Caco-2 (cell line): ENCODE data around the gene RPN1. TPM values are rescaled to one million over a fixed set of nuclear protein-coding genes. Genes with fewer than 3 reads are reported as not detected.

ENCODE experiments used
- BruUV-seq: library from RNA; stranded (reverse); fragments of 400-500 nt; replicated peaks from 2 replicates; lab custom pipeline; 2021; lab: Mats Ljungman, UMichigan
- CTCF ChIA-PET: fragments of 300-600 bp; sonication (Branson Sonifier 250); formaldehyde crosslinking; loops from one replicate; lab custom pipeline; 2022; ENCODE audit warnings: antibody characterized with exemption; lab: Charles Lee
- POLR2A ChIA-PET: fragments of 300-600 bp; sonication (Branson Sonifier 250); formaldehyde crosslinking; loops from one replicate; lab custom pipeline; 2022; ENCODE audit warnings: antibody characterized with exemption; lab: Charles Lee
- DNase-seq, 2 experiments: peaks; one replicate each; pipeline versions ENCODE4 v3.0.0 to v3.0.0-alpha.2; 2020 to 2022
- H3K27me3 ChIP-seq: replicated peaks from 2 replicates; pipeline ENCODE4 v1.6.0; 2011; ENCODE audit warnings: low read length; ENCODE audit not compliant: control insufficient read depth, insufficient read depth
- H3K36me3 ChIP-seq: 2 replicates; pipeline ENCODE4 v1.5.1; 2011; ENCODE audit warnings: low read length; ENCODE audit not compliant: control insufficient read depth, insufficient read depth
- H3K4me1 ChIP-seq: fragments of 250-450 bp; sonication (Bioruptor Pico); 2 replicates; pipeline ENCODE4 v1.5.1; 2020; ENCODE audit warnings: mild to moderate bottlenecking
- H3K4me3 ChIP-seq: 2 replicates; pipeline ENCODE4 v1.5.1; 2011; ENCODE audit warnings: low read depth, mild to moderate bottlenecking, control low read depth, low read length
- H3K9me3 ChIP-seq: fragments of 250-450 bp; sonication (Bioruptor Pico); 2 replicates; pipeline ENCODE4 v1.5.1; 2020; ENCODE audit warnings: mild to moderate bottlenecking, moderate library complexity
- H3K27ac Mint-ChIP-seq: one replicate; pipeline ENCODE4 v1.8.0; 2022; ENCODE audit warnings: mixed read lengths; ENCODE audit not compliant: unreplicated experiment
- H3K27me3 Mint-ChIP-seq: one replicate; pipeline ENCODE4 v1.8.0; 2022; ENCODE audit warnings: mixed read lengths; ENCODE audit not compliant: insufficient read depth, unreplicated experiment
- H3K36me3 Mint-ChIP-seq: one replicate; pipeline ENCODE4 v1.8.0; 2022; ENCODE audit warnings: mild to moderate bottlenecking, mixed read lengths; ENCODE audit not compliant: insufficient read depth, unreplicated experiment
- H3K4me1 Mint-ChIP-seq: one replicate; pipeline ENCODE4 v1.8.0; 2022; ENCODE audit warnings: low read depth, mixed read lengths; ENCODE audit not compliant: unreplicated experiment
- H3K4me3 Mint-ChIP-seq: one replicate; pipeline ENCODE4 v1.8.0; 2022; ENCODE audit warnings: mild to moderate bottlenecking, moderate library complexity, mixed read lengths; ENCODE audit not compliant: unreplicated experiment
- H3K9me3 Mint-ChIP-seq: one replicate; pipeline ENCODE4 v1.8.0; 2022; ENCODE audit warnings: mixed read lengths; ENCODE audit not compliant: unreplicated experiment
- intact Hi-C: fragments of 100-400 bp; cut with micrococcal nuclease; formaldehyde crosslinking; loops from one replicate; pipeline ENCODE4 v1.10.0; 2022; ENCODE audit not compliant: unreplicated experiment
- total RNA-seq: library from RNA; stranded (reverse); gene quantifications from 2 replicates; pipeline ENCODE4 v1.2.3, GENCODE V29; 2022
- TF ChIP-seq, protein P1 (sequence below), 2 experiments: fragments of 200-600 bp in 1 of 2; IDR thresholded peaks; 1 replicate in 1 of 2; 2 replicates in 1 of 2; pipeline versions ENCODE4 v1.5.1 to v1.8.0; 2011 to 2022; ENCODE audit warnings: antibody characterized with exemption in 1 of 2, control low read depth in 1 of 2, inconsistent platforms in 1 of 2, low read depth in 1 of 2, low read length in 1 of 2, mild to moderate bottlenecking in 1 of 2, moderate library complexity in 1 of 2; ENCODE audit not compliant: insufficient read depth in 1 of 2, severe bottlenecking in 1 of 2, unreplicated experiment in 1 of 2

RPN1 gene
- total RNA-seq, 1 experiment from 2014 or later, result 282 TPM

DNA sequence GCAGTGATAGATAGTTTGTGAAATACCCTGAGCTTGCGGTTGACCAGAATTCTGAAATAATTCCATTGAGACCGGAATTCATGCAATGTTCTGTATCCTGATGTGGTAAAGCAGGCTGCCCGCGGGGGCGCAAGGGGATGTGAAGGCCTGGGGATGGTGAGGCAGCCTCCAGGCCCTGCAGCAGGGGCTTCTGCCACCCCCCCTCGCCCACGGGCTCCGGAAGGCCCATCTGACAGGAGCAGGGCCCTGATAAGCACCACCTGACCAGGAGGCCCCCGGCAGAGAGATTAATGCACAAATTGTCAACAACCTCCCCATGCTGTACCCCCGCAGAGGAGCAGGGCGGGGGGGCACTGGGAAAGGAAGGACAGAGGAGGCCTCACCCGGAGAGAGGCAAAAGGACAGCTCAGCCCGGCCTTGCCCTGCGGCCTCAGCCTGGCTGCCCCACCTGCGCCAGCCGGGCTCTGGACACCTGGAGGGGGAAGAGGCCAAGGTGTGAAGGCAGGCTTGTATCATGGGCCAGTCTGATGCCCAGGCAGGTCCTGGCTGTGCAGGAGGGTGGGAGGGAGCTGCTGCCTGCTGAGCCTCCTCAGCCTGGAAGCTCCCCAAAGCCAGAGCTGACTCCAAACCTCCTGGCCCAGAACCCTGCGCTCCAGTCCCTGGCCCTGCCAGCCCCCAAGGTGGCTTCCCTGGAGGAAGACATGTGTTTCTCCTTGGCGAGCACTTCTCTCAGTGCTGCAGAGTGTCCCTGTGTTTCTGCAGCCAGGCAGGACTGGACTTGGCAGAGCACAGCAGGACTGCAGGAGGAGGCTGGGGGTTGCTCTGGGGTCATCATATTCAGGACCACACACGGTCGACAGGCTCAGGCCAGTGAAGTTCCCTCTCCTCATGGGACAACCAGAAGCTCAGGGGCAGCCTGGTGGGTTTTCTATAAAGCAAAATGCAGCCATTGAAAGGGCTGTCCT is 46.5 kb downstream of the RPN1 start:
- Mint-ChIP-seq H3K9me3 (no peaks in the 10 kb centered on the region), H3K27me3 (no peaks in the 10 kb centered on the region), H3K4me1 (no peaks in the 10 kb centered on the region), H3K27ac (no peak overlapping the region), H3K4me3 (no peak overlapping the region), H3K36me3 (no peaks in the 10 kb centered on the region)
- ChIA-PET CTCF (interaction anchor here (1.3 kb wide), 1 partner anchor 101 kb away, joined by 3 read pairs; no protein-coding TSS in a partner anchor), POLR2A (no interaction called here)
- no peak overlapping the region for H3K4me3 ChIP-seq
- no peaks in the 10 kb centered on the region for H3K9me3 ChIP-seq
- no peaks in the 10 kb centered on the region for H3K27me3 ChIP-seq
- no peak for DNase-seq
- no TSS peak for BruUV-seq
- TF ChIP-seq, protein P1, sequence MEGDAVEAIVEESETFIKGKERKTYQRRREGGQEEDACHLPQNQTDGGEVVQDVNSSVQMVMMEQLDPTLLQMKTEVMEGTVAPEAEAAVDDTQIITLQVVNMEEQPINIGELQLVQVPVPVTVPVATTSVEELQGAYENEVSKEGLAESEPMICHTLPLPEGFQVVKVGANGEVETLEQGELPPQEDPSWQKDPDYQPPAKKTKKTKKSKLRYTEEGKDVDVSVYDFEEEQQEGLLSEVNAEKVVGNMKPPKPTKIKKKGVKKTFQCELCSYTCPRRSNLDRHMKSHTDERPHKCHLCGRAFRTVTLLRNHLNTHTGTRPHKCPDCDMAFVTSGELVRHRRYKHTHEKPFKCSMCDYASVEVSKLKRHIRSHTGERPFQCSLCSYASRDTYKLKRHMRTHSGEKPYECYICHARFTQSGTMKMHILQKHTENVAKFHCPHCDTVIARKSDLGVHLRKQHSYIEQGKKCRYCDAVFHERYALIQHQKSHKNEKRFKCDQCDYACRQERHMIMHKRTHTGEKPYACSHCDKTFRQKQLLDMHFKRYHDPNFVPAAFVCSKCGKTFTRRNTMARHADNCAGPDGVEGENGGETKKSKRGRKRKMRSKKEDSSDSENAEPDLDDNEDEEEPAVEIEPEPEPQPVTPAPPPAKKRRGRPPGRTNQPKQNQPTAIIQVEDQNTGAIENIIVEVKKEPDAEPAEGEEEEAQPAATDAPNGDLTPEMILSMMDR (IDR thresholded peaks at IDR 0.05; ENCODE audit: insufficient read depth in 1 of 2, low read depth in 1 of 2, low read length in 1 of 2, severe bottlenecking in 1 of 2, unreplicated experiment in 1 of 2), result no peak
- H3K36me3 ChIP-seq, result no peaks in the 10 kb centered on the region
- peaks cover 6% of the 10 kb centered on the region; the same call in 1 of the 2 replicates for H3K4me1 ChIP-seq
- intact Hi-C loops, result no loop called here

DNA sequence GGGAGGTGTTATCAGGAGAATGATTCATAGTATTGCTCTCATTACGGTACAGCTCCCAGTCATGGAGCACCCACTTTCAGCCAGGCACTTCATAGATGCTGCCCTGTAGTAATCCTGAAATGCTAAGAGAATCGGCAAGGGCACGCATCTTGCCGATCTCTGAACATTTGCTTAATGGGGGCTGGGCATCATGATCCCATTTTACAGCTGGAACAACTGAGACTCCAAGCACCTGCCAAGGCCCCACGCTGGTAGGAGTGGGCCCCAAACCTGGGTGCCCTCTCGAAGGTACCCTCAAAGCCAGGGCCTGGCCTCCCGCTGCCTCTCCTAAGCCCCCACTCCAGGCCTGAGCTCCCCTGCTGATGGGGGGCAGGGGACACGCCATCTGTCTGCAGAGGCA is 47.3 kb downstream of the RPN1 start:
- no TSS peak for BruUV-seq
- H3K36me3 ChIP-seq, result no peaks in the 10 kb centered on the region
- no peak for DNase-seq
- TF ChIP-seq, protein P1 (IDR thresholded peaks at IDR 0.05; ENCODE audit: insufficient read depth in 1 of 2, low read depth in 1 of 2, low read length in 1 of 2, severe bottlenecking in 1 of 2, unreplicated experiment in 1 of 2), result no peak
- no peaks in the 10 kb centered on the region for H3K4me1 Mint-ChIP-seq
- no peak overlapping the region for H3K4me3 ChIP-seq
- H3K27me3 Mint-ChIP-seq, result no peaks in the 10 kb centered on the region
- no peaks in the 10 kb centered on the region for H3K27me3 ChIP-seq
- ChIA-PET CTCF (no interaction called here), POLR2A (no interaction called here)
- no peaks in the 10 kb centered on the region for H3K36me3 Mint-ChIP-seq
- peaks cover 6% of the 10 kb centered on the region; the same call in 1 of the 2 replicates for H3K4me1 ChIP-seq
- no peak overlapping the region for H3K4me3 Mint-ChIP-seq
- H3K9me3 Mint-ChIP-seq, result no peaks in the 10 kb centered on the region
- no peak overlapping the region for H3K27ac Mint-ChIP-seq
- no peaks in the 10 kb centered on the region for H3K9me3 ChIP-seq
- intact Hi-C loops, result no loop called here

DNA sequence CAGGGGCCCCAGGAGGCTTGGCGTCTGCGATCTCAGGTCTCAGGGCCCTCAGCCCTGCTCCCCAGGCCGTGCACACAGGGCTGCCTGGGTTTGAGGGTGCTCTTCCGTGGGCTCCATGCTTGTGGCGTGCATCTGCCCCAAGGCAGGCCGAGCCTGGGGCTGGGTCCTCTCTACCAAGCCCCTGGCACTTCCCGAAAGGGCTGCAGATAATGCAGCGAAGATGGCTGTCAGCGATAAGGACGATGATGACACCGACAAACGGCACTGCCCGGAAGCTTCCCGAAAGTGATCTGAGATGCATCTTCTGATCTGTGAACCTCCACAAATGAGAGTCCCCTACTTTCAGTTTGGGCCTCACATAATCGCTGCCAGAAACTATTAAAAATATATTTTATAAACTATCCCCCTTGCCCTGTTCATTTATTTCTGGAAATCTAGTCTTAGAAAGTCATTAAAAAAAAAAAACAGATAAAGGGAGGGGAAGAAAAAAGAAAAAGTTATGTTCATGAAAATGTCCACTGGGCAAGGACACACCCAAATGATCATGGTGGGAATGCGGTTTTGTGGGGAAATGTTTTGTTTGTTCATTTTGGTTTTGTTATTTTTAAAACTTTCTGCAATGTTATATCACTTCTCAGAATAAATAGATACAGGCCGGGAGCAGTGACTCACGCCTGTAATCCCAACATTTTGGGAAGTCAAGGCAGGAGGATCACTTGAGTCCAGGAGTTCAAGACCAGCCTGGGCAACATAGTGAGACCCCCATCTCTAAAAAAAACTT is 51.5 kb downstream of the RPN1 start:
- Mint-ChIP-seq H3K9me3 (no peaks in the 10 kb centered on the region), H3K4me1 (no peaks in the 10 kb centered on the region), H3K27ac (no peak overlapping the region), H3K36me3 (no peaks in the 10 kb centered on the region), H3K27me3 (no peaks in the 10 kb centered on the region), H3K4me3 (no peak overlapping the region)
- Histone ChIP-seq H3K4me1 (no peaks in the 10 kb centered on the region), H3K36me3 (no peaks in the 10 kb centered on the region), H3K27me3 (no peaks in the 10 kb centered on the region), H3K9me3 (no peaks in the 10 kb centered on the region), H3K4me3 (no peak overlapping the region)
- DNase-seq, result no peak
- intact Hi-C loops, result no loop called here
- BruUV-seq, result no TSS peak
- TF ChIP-seq, protein P1 (IDR thresholded peaks at IDR 0.05; ENCODE audit: insufficient read depth in 1 of 2, low read depth in 1 of 2, low read length in 1 of 2, severe bottlenecking in 1 of 2, unreplicated experiment in 1 of 2), result no peak
- POLR2A ChIA-PET, result no interaction called here
- CTCF ChIA-PET, result no interaction called here
